ENCODE results near the gene IL1RN.

DNA sequence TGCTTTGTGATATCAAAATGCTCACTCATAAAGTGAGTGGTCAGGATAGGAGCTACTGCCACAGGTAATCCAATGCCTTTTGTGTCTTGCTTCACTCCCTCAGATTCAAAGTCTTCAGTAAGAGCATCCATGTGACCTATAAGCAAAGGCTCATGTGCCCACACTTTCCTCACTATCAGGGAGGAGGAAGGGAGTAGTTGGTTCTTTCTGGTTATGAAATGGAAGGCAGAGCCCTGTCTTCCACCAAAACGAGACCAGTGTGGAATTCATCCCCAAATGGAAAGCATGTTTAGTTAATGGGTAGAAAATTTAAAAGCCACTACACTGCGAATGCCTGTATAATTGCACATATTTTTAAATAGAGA is 33.8 kb upstream of the IL1RN start:
- TF ChIP-seq CTCF (IDR thresholded peaks at IDR 0.05; ENCODE audit: low read length) (no peak), EZH2phosphoT487 (IDR thresholded peaks at IDR 0.05; ENCODE audit: low read length) (no peak)
